ENCODE results near the gene GPR75.
"Not testable (repeated sequence)": the region's sequence is repeated elsewhere in the genome, so short reads cannot be mapped to it uniquely, and the experiment has no call there.

GPR75 gene

DNA sequence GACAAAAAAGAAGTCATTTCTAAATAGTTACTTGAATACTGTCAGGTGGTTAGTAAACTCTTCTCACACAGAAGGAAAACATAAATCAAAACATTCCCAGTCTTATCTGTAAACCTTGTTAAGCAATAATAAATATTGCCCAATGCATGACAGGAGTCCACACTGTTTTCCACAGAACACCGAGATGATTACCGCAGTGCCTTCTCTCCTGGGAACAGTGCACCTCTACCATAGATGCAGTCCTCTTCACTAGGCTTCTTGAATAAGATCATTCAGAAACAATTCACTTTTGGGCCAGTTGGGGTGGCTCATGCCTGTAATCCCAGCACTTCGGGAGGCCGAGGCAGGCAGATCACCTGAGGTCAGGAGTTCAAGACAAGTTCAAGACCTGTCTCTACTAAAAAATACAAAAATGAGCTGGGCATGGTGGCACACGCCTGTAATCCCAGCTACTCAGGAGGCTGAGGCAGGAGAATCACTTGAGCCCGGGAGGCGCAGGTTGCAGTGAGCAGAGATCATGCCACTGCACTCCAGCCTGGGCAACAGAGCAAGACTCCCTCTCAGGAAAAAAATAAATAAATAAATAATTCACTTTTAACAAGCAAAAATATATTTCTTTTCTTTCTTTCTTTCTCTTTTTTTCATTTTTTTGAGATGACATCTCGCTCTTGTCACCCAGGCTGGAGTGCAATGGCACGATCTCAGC lies 8.6 kb downstream of the GPR75 start:
- DNase-seq, result not testable (repeated sequence)

GRCh38 chr2:53848062-53848461 lies 11.7 kb downstream of the GPR75 start:
- DNase-seq, result no peak

- no peak for DNase-seq
Observed at GRCh38 chr2:53843595-53843994, 16.2 kb downstream of the GPR75 start.

DNA sequence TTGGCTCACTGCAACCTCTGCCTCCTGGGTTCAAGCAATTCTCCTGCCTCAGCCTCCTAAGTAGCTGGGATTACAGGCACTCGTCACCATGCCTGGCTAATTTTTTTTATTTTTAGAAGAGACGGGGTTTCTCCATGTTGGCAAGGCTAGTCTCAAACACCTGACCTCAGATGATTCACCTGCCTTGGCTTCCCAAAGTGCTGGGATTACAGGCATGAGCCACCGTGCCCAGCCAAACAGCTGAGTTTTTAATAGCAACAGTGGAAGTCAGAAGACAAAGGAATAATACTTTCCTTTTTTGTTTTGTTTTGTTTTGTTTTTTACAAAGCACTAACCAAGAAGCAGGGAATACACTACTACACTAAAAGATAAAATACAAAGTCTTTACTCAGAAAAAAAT lies 16.9 kb downstream of the GPR75 start:
- DNase-seq, result no peak

DNA sequence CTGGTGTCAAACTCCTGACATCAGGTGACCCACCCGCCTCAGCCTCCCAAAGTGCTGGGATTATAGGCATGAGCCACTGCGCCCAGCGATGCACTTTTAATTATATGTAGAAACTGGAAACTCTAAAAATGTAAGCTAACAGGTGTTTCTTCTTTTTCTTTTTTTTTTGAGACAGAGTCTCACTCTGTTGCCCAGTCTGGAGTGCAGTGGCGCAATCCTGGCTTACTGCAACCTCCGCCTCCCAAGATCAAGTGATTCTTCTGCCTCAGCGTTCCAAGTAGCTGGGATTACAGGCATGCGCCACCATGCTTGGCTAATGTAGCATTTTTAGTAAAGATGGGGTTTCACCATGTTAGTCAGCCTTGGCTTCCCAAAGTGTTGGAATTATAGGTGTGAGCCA lies 18.1 kb downstream of the GPR75 start:
- DNase-seq, result not testable (repeated sequence)

GRCh38 chr2:53840580-53840979 lies 19.2 kb downstream of the GPR75 start:
- no peak for DNase-seq

DNA sequence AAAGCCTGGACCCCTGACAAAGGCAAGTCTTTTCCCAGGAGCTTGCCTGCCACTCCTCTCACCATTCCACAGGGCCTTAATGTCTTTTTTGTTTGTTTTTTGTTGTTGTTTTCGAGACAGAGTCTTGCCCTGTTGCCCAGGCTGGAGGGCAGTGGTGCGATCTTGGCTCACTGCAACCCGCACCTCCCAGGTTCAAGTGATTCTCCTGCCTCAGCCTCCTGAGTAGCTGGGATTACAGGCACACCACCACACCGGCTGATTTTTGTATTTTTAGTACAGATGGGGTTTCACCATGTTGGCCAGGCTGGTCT lies 29.8 kb downstream of the GPR75 start:
- not testable (repeated sequence) for DNase-seq

- peak; percentile 29 to 64 for DNase-seq
Observed at GRCh38 chr2:53829273-53829979, 30.3 kb downstream of the GPR75 start.

- DNase-seq, result no peak
Observed at GRCh38 chr2:53828331-53828730, 31.4 kb downstream of the GPR75 start.

DNA sequence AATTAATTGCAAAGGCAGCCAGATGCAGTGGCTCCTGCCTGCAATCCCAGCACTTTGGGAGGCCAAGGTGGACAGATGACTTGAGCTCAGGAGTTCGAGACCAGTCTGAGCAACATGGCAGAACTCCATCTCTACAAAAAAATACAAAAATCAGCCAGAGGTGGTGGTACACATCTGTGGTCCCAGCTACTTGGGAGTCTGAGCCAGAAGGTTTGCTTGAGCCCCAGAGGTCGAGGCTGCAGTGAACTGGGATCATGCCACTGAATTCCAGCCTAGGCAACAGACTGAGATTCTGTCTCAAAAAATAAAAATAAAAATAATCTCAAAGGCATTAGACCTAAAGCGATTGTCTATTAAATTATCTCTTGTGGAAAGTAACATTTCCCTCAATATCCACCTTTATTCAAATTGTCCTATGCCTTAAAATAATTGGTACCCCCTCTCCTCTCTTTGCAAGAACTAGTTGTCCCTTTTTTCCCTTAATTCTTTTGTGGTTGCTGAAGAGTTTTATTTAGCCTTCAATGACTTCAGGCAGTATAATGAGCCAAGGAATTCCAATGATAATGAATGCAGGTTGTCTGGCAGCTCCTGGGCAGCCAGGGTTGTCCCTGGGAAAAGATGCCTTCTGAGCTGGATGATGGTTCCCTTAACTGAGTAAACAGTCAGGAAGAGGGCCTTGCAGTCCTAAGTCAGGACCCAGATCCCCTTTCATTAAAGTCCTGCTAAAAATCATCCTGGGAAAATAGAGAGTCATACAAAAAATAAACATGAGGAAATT lies 32.2 kb downstream of the GPR75 start:
- DNase-seq, result no peak

DNA sequence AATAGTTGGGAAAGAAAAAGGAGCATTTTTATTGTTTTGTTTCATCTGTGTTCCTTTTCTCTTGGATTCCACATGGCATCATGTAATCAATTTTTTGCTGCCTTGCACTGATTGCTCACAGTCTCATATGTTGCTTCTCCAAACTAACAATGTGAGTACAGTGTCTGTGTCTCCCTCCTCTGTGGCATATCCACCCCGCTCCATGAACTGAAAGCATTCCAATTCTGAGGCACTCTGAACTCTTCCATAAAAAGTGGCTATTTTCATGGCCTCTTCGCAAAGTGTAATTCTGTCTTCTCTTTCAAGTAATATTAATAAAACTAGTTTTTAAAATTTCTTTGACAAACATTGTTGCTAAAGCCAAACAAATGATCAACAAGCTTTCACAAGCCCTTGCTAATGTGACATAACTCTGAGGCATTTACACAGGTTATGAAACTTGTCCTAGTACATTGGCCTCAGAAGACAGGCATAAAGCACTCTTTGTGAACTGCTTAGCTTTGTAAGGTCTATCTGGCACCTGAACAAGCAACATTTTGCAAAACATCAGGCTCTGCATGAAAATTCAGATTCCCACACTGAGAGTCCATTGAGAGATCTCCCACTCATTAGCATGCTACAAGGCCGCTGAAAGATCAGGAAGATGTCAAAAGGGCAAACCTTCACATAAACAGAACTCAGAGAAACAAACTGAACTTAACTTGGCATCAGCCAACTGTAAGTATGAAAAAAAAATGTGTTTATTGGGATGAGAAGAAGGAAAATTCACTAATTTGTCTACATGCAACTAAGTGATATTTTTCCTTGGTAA lies 33.0 kb downstream of the GPR75 start:
- DNase-seq, result no peak

DNA sequence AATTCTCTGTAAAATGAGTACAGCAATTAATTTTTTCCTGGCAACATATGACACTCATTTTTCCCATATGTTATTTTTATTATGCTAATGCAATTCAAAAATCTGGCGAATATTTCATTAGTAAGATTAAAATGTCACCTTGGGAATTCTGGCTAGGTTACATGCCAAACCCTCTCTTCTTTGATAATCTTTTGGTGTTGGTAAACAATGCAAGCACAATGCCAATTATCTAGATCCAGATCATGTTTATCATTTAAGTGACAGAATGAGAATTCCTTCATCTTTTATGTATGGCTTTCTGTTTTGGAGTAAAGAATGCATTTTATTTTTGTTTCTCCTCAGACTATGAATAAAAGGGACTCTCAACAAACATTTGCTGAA lies 33.7 kb downstream of the GPR75 start:
- DNase-seq, result no peak

DNA sequence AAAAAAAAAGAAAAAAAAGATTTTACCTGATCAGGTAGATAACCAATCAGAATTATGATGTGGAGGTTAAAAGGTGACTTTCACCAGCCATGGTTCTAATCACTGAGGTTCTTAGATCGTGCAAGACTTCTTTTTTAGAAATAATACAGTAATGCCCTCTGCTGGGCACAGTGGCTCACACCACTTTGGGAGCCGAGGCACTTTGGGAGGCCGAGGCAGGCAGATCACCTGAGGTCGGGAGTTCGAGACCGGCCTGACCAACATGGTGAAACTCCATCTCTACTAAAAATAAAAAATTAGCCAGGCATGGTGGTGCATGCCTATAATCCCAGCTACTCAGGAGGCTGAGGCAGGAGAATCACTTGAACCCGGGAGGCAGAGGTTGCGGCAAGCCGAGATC lies 36.1 kb downstream of the GPR75 start:
- peak in 1 of 2 experiments; percentile 56 for DNase-seq

- DNase-seq, result no peak
Observed at GRCh38 chr2:53821810-53822209, 38.0 kb downstream of the GPR75 start.

DNA sequence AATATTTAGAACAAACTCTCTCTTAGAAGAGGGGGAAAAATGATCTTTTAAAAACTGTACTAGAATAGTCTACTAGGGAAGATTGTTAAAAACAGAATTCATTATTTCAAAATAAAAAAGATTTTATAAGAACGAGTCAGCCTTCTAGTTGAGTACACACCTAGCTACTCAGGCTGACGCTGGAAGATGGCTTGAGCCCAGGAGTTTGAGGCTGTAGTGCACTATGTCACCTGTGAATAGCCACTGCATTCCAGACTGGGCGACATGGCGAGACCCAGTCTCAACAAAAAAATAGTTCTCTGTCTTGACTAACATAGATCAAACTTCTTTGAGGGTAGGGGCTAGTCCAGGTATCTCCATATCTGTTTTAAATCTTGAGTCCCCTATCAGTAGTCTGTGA lies 39.1 kb downstream of the GPR75 start:
- no peak for DNase-seq

DNA sequence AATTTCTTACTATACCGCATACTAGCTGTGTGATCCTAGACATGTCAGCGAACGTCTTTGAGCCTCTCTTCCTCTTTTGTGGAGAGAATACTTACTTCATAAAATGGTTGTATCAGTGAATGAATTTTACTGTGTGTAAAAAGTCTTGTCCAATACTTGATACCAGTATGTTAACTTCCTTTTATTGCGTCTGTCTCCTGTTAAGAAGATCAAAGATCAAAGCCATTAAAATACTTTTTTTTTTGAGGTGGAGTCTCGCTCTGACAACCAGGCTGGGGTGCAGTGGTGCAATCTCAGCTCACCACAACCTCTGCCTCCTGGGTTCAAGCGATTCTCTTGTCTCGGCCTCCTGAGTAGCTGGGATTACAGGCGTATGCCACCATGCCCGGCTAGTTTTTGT lies 39.7 kb downstream of the GPR75 start:
- no peak for DNase-seq

- no peak for DNase-seq
Observed at GRCh38 chr2:53819634-53820033, 40.1 kb downstream of the GPR75 start.

DNA sequence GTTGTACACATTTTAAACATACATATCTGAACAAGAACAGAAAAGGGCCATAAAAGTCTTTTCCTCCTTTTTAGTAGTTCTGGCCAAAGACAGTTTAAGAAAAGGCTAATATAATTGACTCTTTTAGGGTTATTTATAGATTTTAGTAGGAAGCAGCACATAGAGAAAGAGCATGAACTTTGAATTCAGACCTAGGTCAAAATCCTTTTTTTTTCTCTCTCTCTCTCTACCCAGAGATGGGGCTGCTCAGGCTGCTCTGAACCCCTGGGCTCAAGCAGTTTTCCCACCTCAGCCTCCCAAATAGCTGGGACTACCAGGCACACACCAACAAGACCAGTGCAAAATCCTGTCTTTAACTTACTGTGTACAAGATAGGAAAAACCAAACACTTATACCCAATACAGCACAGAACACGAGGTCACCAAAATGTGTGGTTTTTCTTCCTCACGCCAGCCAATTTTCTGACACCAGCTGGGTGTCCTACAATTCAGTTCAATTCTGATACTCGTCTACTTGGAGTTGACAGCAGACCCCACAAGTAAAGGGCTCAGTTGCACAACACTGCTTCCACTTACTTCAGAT lies 40.8 kb downstream of the GPR75 start:
- no peak for DNase-seq

DNA sequence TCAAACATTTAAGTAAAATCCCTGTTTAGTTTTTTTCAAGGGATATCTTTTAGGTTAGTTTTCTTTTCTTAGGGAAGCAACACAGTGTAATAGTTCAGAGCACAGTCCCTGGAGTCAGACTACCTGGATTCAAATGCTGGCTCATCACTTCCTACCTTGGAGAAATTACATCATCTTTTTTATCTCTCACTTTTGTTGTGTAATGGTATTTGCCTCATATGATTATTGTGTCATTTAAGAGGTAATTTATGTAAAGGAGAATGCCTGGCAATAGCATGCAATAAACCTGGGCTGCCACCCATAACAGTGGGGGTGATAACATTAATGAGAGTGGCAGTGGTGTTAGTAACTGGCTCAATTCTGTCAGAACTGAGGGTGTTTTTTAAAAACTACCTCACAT lies 46.6 kb downstream of the GPR75 start:
- DNase-seq, result no peak

- DNase-seq, result no peak
Observed at GRCh38 chr2:53811601-53812000, 48.2 kb downstream of the GPR75 start.

Measured in SHP77 (cell line).